SK-N-SH treated with all-trans-retinoic acid at 6 μM for 48 hours (cell line): Measurements from ENCODE around the gene CAPN8.

Experiments
- ARNTL ChIP-seq: fragments of 450-650 bp; formaldehyde crosslinking; IDR thresholded peaks from 2 replicates; pipeline ENCODE4 v1.5.0; 2020; ENCODE audit warnings: low read depth, mild to moderate bottlenecking, moderate library complexity, borderline replicate concordance
- BACH2 ChIP-seq: fragments of 250-450 bp; sonication (Bioruptor Pico); IDR thresholded peaks from 2 replicates; pipeline ENCODE4 v1.9.0; 2021; ENCODE audit warnings: mild to moderate bottlenecking, borderline replicate concordance
- CSRNP3 ChIP-seq: fragments of 250-450 bp; sonication (Bioruptor Pico); IDR thresholded peaks from 2 replicates; pipeline ENCODE4 v1.5.1; 2021; ENCODE audit warnings: mild to moderate bottlenecking, moderate library complexity
- RARB ChIP-seq: fragments of 250-450 bp; sonication (Bioruptor Pico); IDR thresholded peaks from 2 replicates; pipeline ENCODE4 v1.8.0; 2021; ENCODE audit warnings: mild to moderate bottlenecking, moderate library complexity
- TCF4 ChIP-seq: fragments of 250-450 bp; sonication (Bioruptor Pico); IDR thresholded peaks from 2 replicates; pipeline ENCODE4 v1.8.0; 2021; ENCODE audit warnings: mild to moderate bottlenecking, moderate library complexity, borderline replicate concordance
- TOX ChIP-seq: fragments of 250-450 bp; sonication (Bioruptor Pico); IDR thresholded peaks from 2 replicates; pipeline ENCODE4 v1.8.0; 2021; ENCODE audit warnings: mild to moderate bottlenecking, moderate library complexity, borderline replicate concordance
- ZFP30 ChIP-seq: fragments of 450-650 bp; formaldehyde crosslinking; IDR thresholded peaks from 2 replicates; pipeline ENCODE4 v1.5.0; 2022; ENCODE audit warnings: mild to moderate bottlenecking, moderate library complexity
- ZNF8 ChIP-seq: fragments of 450-650 bp; formaldehyde crosslinking; IDR thresholded peaks from 2 replicates; pipeline ENCODE4 v1.5.0; 2020; ENCODE audit warnings: mild to moderate bottlenecking, moderate library complexity

- TF ChIP-seq TOX (CRISPR knock-in tag) (no peak), RARB (CRISPR knock-in tag) (no peak), ZFP30 (CRISPR knock-in tag) (no peak), BACH2 (no peak), ARNTL (CRISPR knock-in tag) (no peak), CSRNP3 (CRISPR knock-in tag) (no peak), TCF4 (no peak), ZNF8 (no peak)
Observed at GRCh38 chr1:223713546-223714420, 48.3 kb upstream of the CAPN8 start.
